Measurements from ENCODE around the gene LDAH.
A peak's percentile ranks its signal among the peaks of the same experiment; 100 is the strongest.

LDAH gene

GRCh38 chr2:20664071-20664390 is 158.9 kb downstream of the LDAH start:
- Histone ChIP-seq H3K27me3 (ENCODE audit: low read depth) (peaks cover 17% of the 10 kb centered on the region), H3K9me3 (no peaks in the 10 kb centered on the region), H3K4me3 (no peak overlapping the region), H3K4me1 (peaks cover 4% of the 10 kb centered on the region; the same call in 1 of the 2 replicates), H3K36me3 (replicated peaks) (no peaks in the 10 kb centered on the region)
- in situ Hi-C loops (cut with MboI; ENCODE audit: low sequenced_read_pairs): loop anchor here (5.0 to 25.0 kb wide), 3 partner anchors 298 to 648 kb away; partner anchors contain the start of gene TDRD15
- DNase-seq (ENCODE audit: low spot score in 2 of 2): no peak

GRCh38 chr2:20663196-20664070 is 159.5 kb downstream of the LDAH start:
- peaks cover 21% of the 10 kb centered on the region for H3K27me3 ChIP-seq (ENCODE audit: low read depth)
- H3K9me3 ChIP-seq: no peaks in the 10 kb centered on the region
- H3K4me1 ChIP-seq: peaks cover 4% of the 10 kb centered on the region; the same call in 1 of the 2 replicates
- no peak overlapping the region for H3K4me3 ChIP-seq
- in situ Hi-C loops (cut with MboI; ENCODE audit: low sequenced_read_pairs): loop anchor here (5.0 to 25.0 kb wide), 3 partner anchors 299 to 649 kb away; partner anchors contain the start of gene TDRD15
- H3K36me3 ChIP-seq (replicated peaks): no peaks in the 10 kb centered on the region
- DNase-seq (ENCODE audit: low spot score in 2 of 2): no peak

- Histone ChIP-seq H3K9me3 (no peaks in the 10 kb centered on the region), H3K4me3 (no peak overlapping the region), H3K27me3 (ENCODE audit: low read depth) (peaks cover 21% of the 10 kb centered on the region), H3K36me3 (replicated peaks) (no peaks in the 10 kb centered on the region), H3K4me1 (no peaks in the 10 kb centered on the region)
- no peak for DNase-seq (ENCODE audit: low spot score in 2 of 2)
- in situ Hi-C loops (cut with MboI; ENCODE audit: low sequenced_read_pairs): loop anchor here (5.0 to 25.0 kb wide), 3 partner anchors 300 to 650 kb away; partner anchors contain the start of gene TDRD15
These were observed 160.5 kb downstream of the LDAH start for GRCh38 chr2:20662308-20662937.

- no peaks in the 10 kb centered on the region for H3K36me3 ChIP-seq (replicated peaks)
- H3K4me3 ChIP-seq: no peak overlapping the region
- peak; percentile 73 to 76 for DNase-seq (ENCODE audit: low spot score in 2 of 2)
- in situ Hi-C loops (cut with MboI; ENCODE audit: low sequenced_read_pairs): loop anchor here (5.0 to 25.0 kb wide), 3 partner anchors 301 to 651 kb away; partner anchors contain the start of gene TDRD15
- peaks cover 21% of the 10 kb centered on the region for H3K27me3 ChIP-seq (ENCODE audit: low read depth)
- no peaks in the 10 kb centered on the region for H3K4me1 ChIP-seq
- no peaks in the 10 kb centered on the region for H3K9me3 ChIP-seq
These were observed 161.2 kb downstream of the LDAH start for GRCh38 chr2:20661421-20662307.

- no peaks in the 10 kb centered on the region for H3K36me3 ChIP-seq (replicated peaks)
- peaks cover 21% of the 10 kb centered on the region for H3K27me3 ChIP-seq (ENCODE audit: low read depth)
- DNase-seq (ENCODE audit: low spot score in 2 of 2): no peak
- no peaks in the 10 kb centered on the region for H3K9me3 ChIP-seq
- in situ Hi-C loops (cut with MboI; ENCODE audit: low sequenced_read_pairs): loop anchor here (5.0 to 25.0 kb wide), 3 partner anchors 302 to 652 kb away; partner anchors contain the start of gene TDRD15
- no peak overlapping the region for H3K4me3 ChIP-seq
- no peaks in the 10 kb centered on the region for H3K4me1 ChIP-seq
These were observed 162.1 kb downstream of the LDAH start for GRCh38 chr2:20660506-20661420.

GRCh38 chr2:20657522-20658235 is 165.2 kb downstream of the LDAH start:
- Histone ChIP-seq H3K4me3 (no peak overlapping the region), H3K4me1 (no peaks in the 10 kb centered on the region), H3K36me3 (replicated peaks) (no peaks in the 10 kb centered on the region), H3K9me3 (no peaks in the 10 kb centered on the region), H3K27me3 (ENCODE audit: low read depth) (peaks cover 21% of the 10 kb centered on the region)
- no peak for DNase-seq (ENCODE audit: low spot score in 2 of 2)
- in situ Hi-C loops (cut with MboI; ENCODE audit: low sequenced_read_pairs): loop anchor here (25.0 kb wide), 2 partner anchors 455 to 655 kb away; partner anchors contain the start of gene TDRD15

- no peak for DNase-seq (ENCODE audit: low spot score in 2 of 2)
- Histone ChIP-seq H3K9me3 (no peaks in the 10 kb centered on the region), H3K4me3 (no peak overlapping the region), H3K27me3 (ENCODE audit: low read depth) (peaks cover 21% of the 10 kb centered on the region), H3K4me1 (peaks cover under 1% of the 10 kb centered on the region), H3K36me3 (replicated peaks) (no peaks in the 10 kb centered on the region)
- in situ Hi-C loops (cut with MboI; ENCODE audit: low sequenced_read_pairs): loop anchor here (25.0 kb wide), 2 partner anchors 456 to 656 kb away; partner anchors contain the start of gene TDRD15
These were observed 166.3 kb downstream of the LDAH start for GRCh38 chr2:20656561-20656960.

GRCh38 chr2:20654535-20654813 is 168.4 kb downstream of the LDAH start:
- H3K27me3 ChIP-seq (ENCODE audit: low read depth): peaks cover 9% of the 10 kb centered on the region
- H3K9me3 ChIP-seq: no peaks in the 10 kb centered on the region
- in situ Hi-C loops (cut with MboI; ENCODE audit: low sequenced_read_pairs): loop anchor here (25.0 kb wide), 2 partner anchors 458 to 658 kb away; partner anchors contain the start of gene TDRD15
- H3K4me3 ChIP-seq: no peak overlapping the region
- DNase-seq (ENCODE audit: low spot score in 2 of 2): no peak
- H3K4me1 ChIP-seq: peaks cover 7% of the 10 kb centered on the region
- H3K36me3 ChIP-seq (replicated peaks): no peaks in the 10 kb centered on the region

GRCh38 chr2:20653695-20654534 is 169.0 kb downstream of the LDAH start:
- in situ Hi-C loops (cut with MboI; ENCODE audit: low sequenced_read_pairs): loop anchor here (25.0 kb wide), 2 partner anchors 458 to 658 kb away; partner anchors contain the start of gene TDRD15
- no peaks in the 10 kb centered on the region for H3K36me3 ChIP-seq (replicated peaks)
- peaks cover 3% of the 10 kb centered on the region for H3K27me3 ChIP-seq (ENCODE audit: low read depth)

GRCh38 chr2:20652673-20653575 is 170.0 kb downstream of the LDAH start:
- no peaks in the 10 kb centered on the region for H3K9me3 ChIP-seq
- H3K27me3 ChIP-seq (ENCODE audit: low read depth): no peaks in the 10 kb centered on the region
- H3K4me3 ChIP-seq: no peak overlapping the region
- peaks cover 7% of the 10 kb centered on the region for H3K4me1 ChIP-seq
- DNase-seq (ENCODE audit: low spot score in 2 of 2): no peak
- in situ Hi-C loops (cut with MboI; ENCODE audit: low sequenced_read_pairs): loop anchor here (25.0 kb wide), 2 partner anchors 459 to 659 kb away; partner anchors contain the start of gene TDRD15
- H3K36me3 ChIP-seq (replicated peaks): no peaks in the 10 kb centered on the region

More at GRCh38 chr2:20653695-20654534, 169.0 kb downstream of the LDAH start:
- H3K4me3 ChIP-seq: no peak overlapping the region
- no peak for DNase-seq (ENCODE audit: low spot score in 2 of 2)
- no peaks in the 10 kb centered on the region for H3K9me3 ChIP-seq
- H3K4me1 ChIP-seq: peaks cover 7% of the 10 kb centered on the region
